Stimulated activated CD4-positive, alpha-beta T cell treated with anti-CD3 and anti-CD28 coated beads, Interleukin-4, amount 100 ng/mL, for 4 hours (primary cell): ENCODE results near the gene CAPZB.
A peak's percentile ranks its signal among the peaks of the same experiment; 100 is the strongest.

Experiments used
- DNase-seq, 2 experiments: peaks; one replicate each; pipeline ENCODE4 v3.0.0-alpha.2; 2020

CAPZB gene

GRCh38 chr1:19404748-19405147 lies 80.6 kb downstream of the CAPZB start:
- DNase-seq: no peak

DNA sequence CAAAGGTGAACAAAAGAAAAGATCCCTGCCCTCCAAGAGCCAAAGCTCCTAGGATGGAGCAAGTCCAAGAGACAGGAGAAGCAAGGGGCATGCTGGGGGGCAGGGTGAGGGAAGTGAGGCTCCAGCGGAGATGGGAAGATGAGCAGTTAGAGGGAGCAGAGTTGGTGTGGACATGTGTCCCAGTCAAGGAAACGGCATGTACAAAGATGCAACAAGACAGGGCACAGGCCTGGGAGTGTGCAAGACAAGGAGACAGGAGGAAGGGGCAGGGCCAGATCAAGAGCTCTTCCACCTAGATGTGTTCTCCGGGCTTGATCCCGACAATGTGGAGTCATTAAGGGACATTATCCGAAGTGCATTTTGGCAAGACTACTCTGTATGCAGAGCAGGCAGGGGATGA lies 82.1 kb downstream of the CAPZB start:
- no peak for DNase-seq

- DNase-seq: no peak
Measured at GRCh38 chr1:19402031-19402813, 83.1 kb downstream of the CAPZB start.

DNA sequence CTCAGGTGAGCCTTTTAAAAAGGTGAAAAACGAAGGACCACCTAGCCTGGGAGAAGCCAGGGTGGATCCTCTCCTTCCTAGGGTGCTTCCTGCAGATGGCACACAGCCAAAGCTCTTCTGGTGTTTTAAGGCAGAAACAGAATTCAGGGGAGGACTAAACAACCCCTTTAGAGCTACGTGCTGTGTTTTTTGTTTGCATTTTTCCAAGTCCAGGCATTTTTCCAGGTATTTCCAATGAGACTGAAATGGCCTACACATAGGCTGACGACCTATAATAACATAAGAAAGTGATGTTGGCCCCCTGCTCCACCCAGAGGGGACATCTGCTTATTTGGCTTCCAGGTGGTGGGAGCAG lies 83.8 kb downstream of the CAPZB start:
- no peak for DNase-seq

DNA sequence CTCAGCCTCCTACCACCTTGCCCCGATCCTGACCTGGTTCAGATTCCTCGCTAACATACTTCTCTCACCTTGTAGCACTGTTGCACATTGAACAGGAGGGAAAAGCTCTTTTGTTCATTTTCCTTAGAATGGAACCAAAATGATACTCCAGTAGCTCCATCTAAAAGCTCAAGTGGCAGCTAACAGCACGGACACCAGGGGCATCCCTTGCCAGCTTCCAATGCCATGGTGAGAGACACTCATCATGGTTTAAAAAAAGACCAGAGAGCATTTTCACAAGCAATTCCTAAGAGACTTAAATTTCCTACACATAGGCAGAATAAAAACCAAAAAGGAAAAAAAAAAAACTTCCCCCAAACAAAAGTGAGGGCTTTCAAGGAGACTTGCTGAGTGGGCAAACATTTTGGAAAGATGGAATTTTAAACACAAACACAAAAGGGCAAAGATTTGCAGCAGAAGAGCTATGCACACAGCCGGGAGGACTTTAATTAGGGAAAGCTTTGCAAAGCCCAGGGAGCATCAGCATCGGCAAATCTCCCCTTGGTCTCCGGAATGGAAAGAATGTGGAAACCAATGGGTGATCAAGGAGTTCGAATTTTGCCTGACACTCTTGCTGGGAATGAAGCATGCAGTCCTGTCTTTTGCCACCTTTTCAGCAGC lies 84.3 kb downstream of the CAPZB start:
- no peak for DNase-seq

GRCh38 chr1:19400192-19400611 lies 85.1 kb downstream of the CAPZB start:
- no peak for DNase-seq

GRCh38 chr1:19398309-19398760 lies 87.0 kb downstream of the CAPZB start:
- DNase-seq: no peak

GRCh38 chr1:19397217-19397945 lies 88.0 kb downstream of the CAPZB start:
- no peak for DNase-seq

- DNase-seq: no peak
Measured at GRCh38 chr1:19396280-19396679, 89.1 kb downstream of the CAPZB start.

DNA sequence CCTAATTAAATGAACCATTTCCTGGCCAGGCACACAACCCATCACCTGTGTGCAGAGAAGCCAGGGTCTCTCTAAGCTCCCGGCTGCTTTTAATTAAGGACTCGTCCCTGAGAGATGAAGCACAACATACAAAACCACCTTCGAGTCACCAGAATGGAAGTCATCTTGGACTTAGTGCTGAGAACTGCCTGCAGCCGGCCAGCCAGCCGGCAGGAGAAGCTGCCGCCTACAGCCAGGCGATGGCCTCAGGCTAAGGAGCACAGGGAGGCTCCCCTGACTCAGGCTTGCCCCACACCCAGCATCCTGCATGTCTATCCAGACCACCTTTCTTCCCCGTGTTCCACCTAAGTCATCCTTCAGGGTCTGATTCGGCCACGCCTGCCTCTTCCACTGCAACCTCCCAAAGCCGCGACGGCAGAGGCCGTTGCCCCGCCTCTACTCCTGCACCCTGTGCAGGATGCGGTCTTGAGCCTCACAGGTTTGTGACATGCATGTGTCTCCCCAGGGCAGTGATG lies 89.6 kb downstream of the CAPZB start:
- DNase-seq: no peak

GRCh38 chr1:19393046-19393445 lies 92.3 kb downstream of the CAPZB start:
- DNase-seq: no peak

- DNase-seq: no peak
Measured at GRCh38 chr1:19392221-19392620, 93.1 kb downstream of the CAPZB start.

GRCh38 chr1:19391596-19391981 lies 93.8 kb downstream of the CAPZB start:
- DNase-seq: no peak

DNA sequence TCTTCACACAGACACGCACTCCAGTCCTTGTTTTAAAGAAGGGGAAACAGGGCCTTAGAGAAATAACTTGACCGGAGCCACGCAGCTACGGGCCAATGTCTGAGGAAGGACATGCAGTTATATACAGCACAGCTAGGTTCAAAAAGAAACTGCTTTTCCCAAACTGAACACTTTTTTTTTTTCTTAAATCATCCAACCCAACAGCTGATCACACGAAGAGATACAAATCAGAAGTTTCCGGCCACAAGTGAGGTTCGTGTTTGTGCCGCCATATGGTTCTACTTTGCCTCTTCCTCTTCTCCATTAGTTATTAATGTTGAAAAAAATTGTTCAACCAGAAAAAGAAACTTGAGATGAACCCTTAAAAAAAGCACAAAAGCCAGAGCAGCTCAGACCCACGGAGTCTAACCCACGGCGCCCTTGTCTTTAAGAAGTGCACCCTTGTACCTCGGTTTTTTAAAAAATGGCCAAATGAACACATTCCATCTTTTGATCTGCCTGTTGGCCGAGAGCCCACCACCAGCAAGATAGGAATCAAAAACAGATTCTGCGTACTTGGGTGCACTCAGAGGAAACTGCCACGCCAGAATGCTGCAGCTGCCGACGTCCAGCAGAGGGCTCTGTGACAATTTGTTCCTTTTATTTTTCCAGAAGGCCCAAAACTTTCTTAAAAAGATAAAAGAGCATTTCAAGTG lies 94.3 kb downstream of the CAPZB start:
- DNase-seq: peak; percentile 36 to 54

DNA sequence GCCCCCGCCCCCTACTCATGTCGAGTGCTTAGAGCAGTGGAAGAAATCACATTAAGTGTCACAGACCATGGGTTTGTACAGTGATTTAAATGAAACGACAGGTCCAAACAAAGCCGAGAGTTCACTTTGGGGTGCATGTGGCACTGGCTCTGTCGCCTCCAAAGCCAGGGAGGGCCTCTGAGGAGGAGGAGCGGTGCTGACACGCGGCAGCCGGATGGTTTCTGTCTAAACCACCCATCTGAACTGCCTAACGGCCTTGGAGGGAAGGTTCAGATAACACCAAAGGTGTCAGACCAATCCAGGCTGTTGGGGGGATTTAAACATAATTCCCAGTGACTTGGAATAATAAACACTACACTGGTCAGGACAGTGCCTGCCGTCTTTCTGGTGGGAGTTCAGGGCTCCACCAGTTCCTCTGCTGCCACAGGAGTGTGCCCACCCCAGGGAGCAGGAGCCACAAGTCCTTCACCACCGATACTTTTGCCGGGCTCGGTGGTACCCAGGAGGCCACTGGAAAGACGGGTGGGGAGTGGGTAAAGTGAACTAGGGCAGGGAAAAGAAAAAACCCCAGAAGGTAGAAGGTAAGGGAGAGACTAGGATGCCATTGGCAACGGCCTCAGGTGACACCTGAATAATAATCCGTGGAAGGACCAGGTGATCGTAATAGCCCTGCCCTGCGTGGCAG lies 95.0 kb downstream of the CAPZB start:
- DNase-seq: no peak

GRCh38 chr1:19388980-19389379 lies 96.4 kb downstream of the CAPZB start:
- no peak for DNase-seq

- DNase-seq: no peak
Measured at GRCh38 chr1:19387045-19387467, 98.3 kb downstream of the CAPZB start.

GRCh38 chr1:19385869-19386591 lies 99.3 kb downstream of the CAPZB start:
- DNase-seq: no peak

GRCh38 chr1:19385221-19385620 lies 100.1 kb downstream of the CAPZB start:
- no peak for DNase-seq

GRCh38 chr1:19384772-19385187 lies 100.6 kb downstream of the CAPZB start:
- DNase-seq: no peak

DNA sequence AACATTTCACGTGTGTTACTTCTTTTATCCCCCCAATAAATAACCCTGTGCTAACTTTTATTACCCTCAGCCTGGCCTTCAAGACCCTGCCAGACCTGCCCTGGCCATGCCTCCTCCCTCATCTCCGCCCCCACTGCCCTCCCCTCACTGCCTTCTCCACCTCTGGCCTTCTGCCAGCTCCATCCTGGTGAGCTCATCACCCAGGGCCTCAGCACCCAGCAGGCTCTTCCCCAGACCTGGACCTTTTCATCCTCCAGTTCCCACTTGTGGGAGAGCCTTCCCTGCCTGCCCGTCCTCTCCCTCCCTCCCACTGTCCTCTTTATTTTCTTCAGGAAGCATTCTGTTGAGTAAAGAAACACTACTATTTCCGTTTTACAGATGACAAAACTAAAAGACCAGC lies 101.2 kb downstream of the CAPZB start:
- no peak for DNase-seq

- DNase-seq: no peak
Measured at GRCh38 chr1:19382222-19382621, 103.1 kb downstream of the CAPZB start.
